Keratinocyte (primary cell): Measurements from ENCODE around the gene TSACC. TPM values are rescaled to one million over a fixed set of nuclear protein-coding genes. Genes with fewer than 3 reads are reported as not detected.

ENCODE experiments used
- DNase-seq: peaks from one replicate; pipeline ENCODE4 v3.0.0-alpha.2; 2011; ENCODE audit warnings: low read depth, missing footprints, low spot score
- FAIRE-seq: peaks from 2 replicates; lab custom pipeline; 2011; peaks lifted over from hg19 to GRCh38; lab: Jason Lieb, UNC
- H2AFZ ChIP-seq: 2 replicates; pipeline ENCODE4 v1.6.0; 2012; ENCODE audit warnings: low read length, control low read depth, inconsistent platforms; ENCODE audit not compliant: control insufficient read depth
- H3K27ac ChIP-seq: 2 replicates; pipeline ENCODE4 v1.5.1; 2011; ENCODE audit warnings: low read length; ENCODE audit not compliant: control insufficient read depth, insufficient read depth
- H3K27me3 ChIP-seq: 3 replicates; pipeline ENCODE4 v1.6.0; 2011; ENCODE audit warnings: low read length; ENCODE audit not compliant: control insufficient read depth, insufficient read depth; ENCODE audit errors: extremely low read depth
- H3K36me3 ChIP-seq, 2 experiments: 2 replicates in 1 of 2; 3 replicates in 1 of 2; pipeline ENCODE4 v1.5.1; 2011; ENCODE audit warnings: low read length in 2 of 2, mild to moderate bottlenecking in 1 of 2; ENCODE audit not compliant: control insufficient read depth in 2 of 2, insufficient read depth in 2 of 2; ENCODE audit errors: extremely low read depth in 1 of 2
- H3K4me1 ChIP-seq: 3 replicates; pipeline ENCODE4 v1.5.1; 2011; ENCODE audit warnings: low read length; ENCODE audit not compliant: control insufficient read depth, insufficient read depth; ENCODE audit errors: extremely low read depth
- H3K4me2 ChIP-seq: 3 replicates; pipeline ENCODE4 v1.6.0; 2011; ENCODE audit warnings: low read depth, low read length; ENCODE audit not compliant: control insufficient read depth, insufficient read depth; ENCODE audit errors: extremely low read depth
- H3K4me3 ChIP-seq, 3 experiments: fragments of 200-600 bp in 1 of 3; sonication (generic) in 1 of 3; 2 replicates in 2 of 3; 3 replicates in 1 of 3; pipeline ENCODE4 v1.5.1; 2011 to 2016; ENCODE audit warnings: low read length in 3 of 3, mild to moderate bottlenecking in 3 of 3, control low read depth in 2 of 3, inconsistent platforms in 1 of 3, low read depth in 1 of 3, mixed read lengths in 1 of 3, mixed run types in 1 of 3, moderate library complexity in 1 of 3; ENCODE audit not compliant: control insufficient read depth in 2 of 3, insufficient read depth in 2 of 3; ENCODE audit errors: extremely low read depth in 1 of 3
- H3K79me2 ChIP-seq: 2 replicates; pipeline ENCODE4 v1.6.0; 2012; ENCODE audit warnings: low read length; ENCODE audit not compliant: control insufficient read depth, insufficient read depth
- H3K9ac ChIP-seq: 3 replicates; pipeline ENCODE4 v1.6.0; 2011; ENCODE audit warnings: low read length; ENCODE audit not compliant: control insufficient read depth, insufficient read depth; ENCODE audit errors: extremely low read depth
- H3K9me1 ChIP-seq: 3 replicates; pipeline ENCODE4 v1.6.0; 2011; ENCODE audit warnings: low read length; ENCODE audit not compliant: control insufficient read depth, insufficient read depth; ENCODE audit errors: extremely low read depth
- H3K9me3 ChIP-seq: 2 replicates; pipeline ENCODE4 v1.5.1; 2012; ENCODE audit warnings: low read depth, low read length; ENCODE audit not compliant: control insufficient read depth
- H4K20me1 ChIP-seq: 3 replicates; pipeline ENCODE4 v1.6.0; 2011; ENCODE audit warnings: low read length; ENCODE audit not compliant: control insufficient read depth, insufficient read depth; ENCODE audit errors: extremely low read depth
- EZH2 ChIP-seq: IDR thresholded peaks from one replicate; pipeline ENCODE4 v1.6.1; 2012; ENCODE audit warnings: inconsistent platforms, mild to moderate bottlenecking, low read length, moderate library complexity
- dilution Hi-C: fragments of 300-500 bp; cut with MboI; formaldehyde crosslinking; loops from one replicate; pipeline ENCODE4 v1.7.0; 2020; ENCODE audit warnings: low sequenced_read_pairs; ENCODE audit not compliant: extremely low pct_ligation_motif_present
- polyA plus RNA-seq, 5 experiments: library from polyadenylated mRNA; depleted of rRNA in 3 of 5; stranded (reverse) in 3 of 5; stranded (forward) in 1 of 5; unstranded in 1 of 5; fragments of >200 nt; gene quantifications; 1 replicate in 1 of 5; 2 replicates in 3 of 5; 3 replicates in 1 of 5; pipeline versions ENCODE4 v1.2.1 to v1.2.3, GENCODE V29; 2011 to 2012; ENCODE audit warnings: missing spikeins in 2 of 5, low read depth in 1 of 5, low replicate concordance in 1 of 5
- TF ChIP-seq, protein P1 (sequence below), 3 experiments: IDR thresholded peaks in 1 of 3; conservative IDR thresholded peaks in 1 of 3; optimal IDR thresholded peaks in 1 of 3; 2 replicates in 2 of 3; 3 replicates in 1 of 3; pipeline versions ENCODE3 to v1.5.1; 2011; ENCODE audit warnings: low read length in 3 of 3, mild to moderate bottlenecking in 3 of 3, moderate library complexity in 2 of 3, control low read depth in 1 of 3, inconsistent platforms in 1 of 3; ENCODE audit not compliant: insufficient read depth in 2 of 3; ENCODE audit errors: extremely low read depth in 1 of 3

Gene TSACC
- polyA plus RNA-seq, 1 donor (not counting 4 experiments of a cell fraction or from before 2014, with no cell fraction given) = 2.5 TPM

DNA sequence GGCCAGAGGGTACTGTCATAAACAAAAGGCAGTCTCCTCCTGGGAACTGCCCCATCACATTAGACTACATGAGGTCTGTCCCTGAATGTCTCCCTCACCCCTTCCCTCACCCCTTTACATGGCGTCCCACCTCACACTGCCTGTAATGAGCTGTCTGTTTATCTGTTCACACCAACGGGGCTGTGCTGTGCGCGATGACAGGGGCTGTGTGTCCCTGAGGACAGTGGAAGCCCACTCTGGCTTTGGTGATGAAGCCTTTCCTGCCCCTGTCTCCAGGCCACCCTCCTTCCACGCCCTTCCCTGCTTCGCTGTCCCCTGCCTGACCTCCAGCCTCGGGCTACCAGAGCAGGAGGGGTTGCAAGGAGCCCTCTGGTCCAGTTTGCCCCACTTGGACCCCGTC lies 53.4 kb downstream of the TSACC start:
- no peak overlapping the region for H3K27ac ChIP-seq
- DNase-seq (no peak), FAIRE-seq (no peak)
- H3K36me3 ChIP-seq = no peaks in the 10 kb centered on the region
- dilution Hi-C loops = no loop called here
- TF ChIP-seq, protein P1, sequence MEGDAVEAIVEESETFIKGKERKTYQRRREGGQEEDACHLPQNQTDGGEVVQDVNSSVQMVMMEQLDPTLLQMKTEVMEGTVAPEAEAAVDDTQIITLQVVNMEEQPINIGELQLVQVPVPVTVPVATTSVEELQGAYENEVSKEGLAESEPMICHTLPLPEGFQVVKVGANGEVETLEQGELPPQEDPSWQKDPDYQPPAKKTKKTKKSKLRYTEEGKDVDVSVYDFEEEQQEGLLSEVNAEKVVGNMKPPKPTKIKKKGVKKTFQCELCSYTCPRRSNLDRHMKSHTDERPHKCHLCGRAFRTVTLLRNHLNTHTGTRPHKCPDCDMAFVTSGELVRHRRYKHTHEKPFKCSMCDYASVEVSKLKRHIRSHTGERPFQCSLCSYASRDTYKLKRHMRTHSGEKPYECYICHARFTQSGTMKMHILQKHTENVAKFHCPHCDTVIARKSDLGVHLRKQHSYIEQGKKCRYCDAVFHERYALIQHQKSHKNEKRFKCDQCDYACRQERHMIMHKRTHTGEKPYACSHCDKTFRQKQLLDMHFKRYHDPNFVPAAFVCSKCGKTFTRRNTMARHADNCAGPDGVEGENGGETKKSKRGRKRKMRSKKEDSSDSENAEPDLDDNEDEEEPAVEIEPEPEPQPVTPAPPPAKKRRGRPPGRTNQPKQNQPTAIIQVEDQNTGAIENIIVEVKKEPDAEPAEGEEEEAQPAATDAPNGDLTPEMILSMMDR (optimal IDR thresholded peaks at IDR 0.05 in 1 of 3, IDR thresholded peaks at IDR 0.05 in 1 of 3, conservative IDR thresholded peaks at IDR 0.05 in 1 of 3; ENCODE audit: extremely low read depth in 1 of 3, insufficient read depth in 2 of 3, low read length in 3 of 3) = no peak
- TF ChIP-seq EZH2 = no peak
- no peaks in the 10 kb centered on the region for H3K4me1 ChIP-seq
- H4K20me1 ChIP-seq = no peaks in the 10 kb centered on the region
- no peaks in the 10 kb centered on the region for H3K9me1 ChIP-seq
- H3K9me3 ChIP-seq = no peaks in the 10 kb centered on the region
- H3K79me2 ChIP-seq = no peaks in the 10 kb centered on the region
- no peak overlapping the region for H2AFZ ChIP-seq
- no peak overlapping the region for H3K4me3 ChIP-seq
- peaks cover 33% of the 10 kb centered on the region for H3K27me3 ChIP-seq
- no peak overlapping the region for H3K4me2 ChIP-seq
- H3K9ac ChIP-seq = no peak overlapping the region

DNA sequence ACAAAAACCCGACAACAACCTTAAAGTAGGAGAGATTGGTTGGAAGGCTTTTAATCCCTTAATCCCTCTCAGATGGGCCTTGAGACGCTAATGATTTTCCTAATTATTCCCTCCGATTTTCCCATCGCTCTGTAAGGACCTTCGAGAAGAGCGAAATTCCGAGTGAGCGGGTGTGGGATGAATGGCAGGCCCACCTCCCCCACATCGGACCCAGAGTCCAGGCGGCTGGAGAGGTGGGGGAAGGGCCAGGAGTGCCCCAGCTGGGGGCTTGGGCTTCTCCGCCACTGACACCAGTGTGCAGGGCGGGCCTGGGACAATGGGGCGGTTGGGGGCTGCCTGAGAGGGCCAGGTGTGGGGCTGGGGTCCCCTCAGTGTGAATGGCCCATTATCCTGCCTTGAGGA lies 54.1 kb downstream of the TSACC start:
- Histone ChIP-seq H3K4me1 (no peaks in the 10 kb centered on the region), H3K27me3 (peaks cover 29% of the 10 kb centered on the region), H3K9me3 (no peaks in the 10 kb centered on the region), H3K9me1 (no peaks in the 10 kb centered on the region), H3K36me3 (no peaks in the 10 kb centered on the region), H3K4me2 (no peak overlapping the region), H3K79me2 (no peaks in the 10 kb centered on the region), H3K9ac (no peak overlapping the region), H3K27ac (no peak overlapping the region), H2AFZ (no peak overlapping the region), H3K4me3 (no peak overlapping the region), H4K20me1 (no peaks in the 10 kb centered on the region)
- TF ChIP-seq, protein P1 (optimal IDR thresholded peaks at IDR 0.05 in 1 of 3, IDR thresholded peaks at IDR 0.05 in 1 of 3, conservative IDR thresholded peaks at IDR 0.05 in 1 of 3; ENCODE audit: extremely low read depth in 1 of 3, insufficient read depth in 2 of 3, low read length in 3 of 3) = no peak
- no peak for TF ChIP-seq EZH2
- dilution Hi-C loops = no loop called here
- no peak for FAIRE-seq
- no peak for DNase-seq
